IMR-90 (cell line): ENCODE data around the gene POLR3GL. TPM values are rescaled to one million over a fixed set of nuclear protein-coding genes. Genes with fewer than 3 reads are reported as not detected.

Source experiments
- ATAC-seq: fragments of 200-7000 bp; cut with Tn5 transposase; 2 replicates; pipeline ENCODE4 v1.9.1; 2020; ENCODE audit warnings: low read depth, mild to moderate bottlenecking, moderate library complexity
- BruUV-seq: library from RNA; stranded (reverse); fragments of 400-500 nt; replicated peaks from 2 replicates; lab custom pipeline; 2021; lab: Mats Ljungman, UMichigan
- CTCF ChIA-PET: fragments of 300-600 bp; formaldehyde crosslinking; extraction: SDS; loops from one replicate; lab custom pipeline; 2021; ENCODE audit warnings: antibody characterized with exemption; lab: Yijun Ruan, JAX
- POLR2A ChIA-PET: fragments of 300-600 bp; sonication (Branson Sonifier 250); formaldehyde crosslinking; loops from one replicate; lab custom pipeline; 2022; ENCODE audit warnings: antibody characterized with exemption; ENCODE audit not compliant: unreplicated experiment; lab: Charles Lee
- DNase-seq: peaks from one replicate; pipeline ENCODE4 v3.0.0; 2013
- H2AFZ ChIP-seq: replicated peaks from 2 replicates; pipeline ENCODE3; 2013; ENCODE audit warnings: low read length, mild to moderate bottlenecking; ENCODE audit not compliant: poor library complexity
- H2AK5ac ChIP-seq: 2 replicates; pipeline ENCODE4 v1.6.1; 2013; ENCODE audit warnings: low read depth, low read length, inconsistent platforms
- H2AK9ac ChIP-seq: replicated peaks from 2 replicates; pipeline ENCODE3; 2013; ENCODE audit warnings: mild to moderate bottlenecking, low read depth, low read length, moderate library complexity; ENCODE audit not compliant: poor library complexity
- H2BK120ac ChIP-seq: 2 replicates; pipeline ENCODE4 v1.6.1; 2013; ENCODE audit warnings: low read depth, low read length, inconsistent platforms
- H2BK15ac ChIP-seq: 3 replicates; pipeline ENCODE4 v1.6.1; 2013; ENCODE audit warnings: low read depth, low read length, inconsistent platforms
- H2BK20ac ChIP-seq: 2 replicates; pipeline ENCODE4 v1.6.1; 2013; ENCODE audit warnings: low read depth, mild to moderate bottlenecking, inconsistent platforms, low read length, moderate library complexity
- H2BK5ac ChIP-seq: 2 replicates; pipeline ENCODE4 v1.6.1; 2013; ENCODE audit warnings: mild to moderate bottlenecking, low read depth, low read length, inconsistent platforms; ENCODE audit not compliant: poor library complexity, severe bottlenecking
- H3K14ac ChIP-seq: replicated peaks from 2 replicates; pipeline ENCODE4 v1.6.1; 2013; ENCODE audit warnings: low read depth, low read length, inconsistent platforms
- H3K18ac ChIP-seq: 2 replicates; pipeline ENCODE4 v1.6.1; 2013; ENCODE audit warnings: low read depth, low read length, control low read depth
- H3K23ac ChIP-seq: 2 replicates; pipeline ENCODE4 v1.6.1; 2013; ENCODE audit warnings: low read depth, low read length, inconsistent platforms
- H3K27ac ChIP-seq: 2 replicates; pipeline ENCODE4 v1.5.1; 2013; ENCODE audit warnings: mild to moderate bottlenecking, control low read depth, low read length; ENCODE audit not compliant: insufficient read depth
- H3K27me3 ChIP-seq: 2 replicates; pipeline ENCODE4 v1.6.1; 2013; ENCODE audit warnings: low read length; ENCODE audit not compliant: control insufficient read depth, insufficient read depth
- H3K36me3 ChIP-seq: 2 replicates; pipeline ENCODE4 v1.6.1; 2013; ENCODE audit warnings: low read length, mixed read lengths; ENCODE audit not compliant: control insufficient read depth, insufficient read depth
- H3K4ac ChIP-seq: 2 replicates; pipeline ENCODE4 v1.6.1; 2013; ENCODE audit warnings: low read depth, low read length, inconsistent platforms
- H3K4me1 ChIP-seq: 2 replicates; pipeline ENCODE4 v1.6.1; 2013; ENCODE audit warnings: low read length, mixed read lengths; ENCODE audit not compliant: control insufficient read depth, insufficient read depth
- H3K4me2 ChIP-seq: 2 replicates; pipeline ENCODE4 v1.6.1; 2013; ENCODE audit warnings: low read depth, mild to moderate bottlenecking, control low read depth, low read length, moderate library complexity
- H3K4me3 ChIP-seq: 2 replicates; pipeline ENCODE4 v1.5.1; 2013; ENCODE audit warnings: low read depth, mild to moderate bottlenecking, control low read depth, low read length, moderate library complexity; ENCODE audit not compliant: insufficient read depth
- H3K56ac ChIP-seq: 2 replicates; pipeline ENCODE4 v1.6.1; 2013; ENCODE audit warnings: low read length, inconsistent platforms; ENCODE audit not compliant: insufficient read depth; ENCODE audit errors: extremely low read depth
- H3K79me1 ChIP-seq, 2 experiments: 2 replicates each; pipeline ENCODE4 v1.6.1; 2013; ENCODE audit warnings: low read length in 2 of 2, inconsistent platforms in 1 of 2, low read depth in 1 of 2
- H3K9ac ChIP-seq: 2 replicates; pipeline ENCODE4 v1.6.1; 2013; ENCODE audit warnings: low read depth, low read length, control low read depth
- H3K9me1 ChIP-seq: 2 replicates; pipeline ENCODE4 v1.6.1; 2013; ENCODE audit warnings: low read length, inconsistent platforms; ENCODE audit not compliant: insufficient read depth
- H3K9me3 ChIP-seq: 2 replicates; pipeline ENCODE4 v1.6.1; 2013; ENCODE audit warnings: low read length; ENCODE audit not compliant: control insufficient read depth, insufficient read depth
- H4K20me1 ChIP-seq: 2 replicates; pipeline ENCODE4 v1.6.1; 2013; ENCODE audit warnings: low read length, inconsistent platforms; ENCODE audit not compliant: insufficient read depth
- H4K5ac ChIP-seq: 2 replicates; pipeline ENCODE4 v1.6.1; 2013; ENCODE audit warnings: mild to moderate bottlenecking, low read depth, low read length, control low read depth
- H4K8ac ChIP-seq, 2 experiments: 2 replicates each; pipeline ENCODE4 v1.6.1; 2013; ENCODE audit warnings: low read depth in 2 of 2, low read length in 2 of 2, control low read depth in 1 of 2, inconsistent platforms in 1 of 2
- H4K91ac ChIP-seq: 2 replicates; pipeline ENCODE4 v1.6.1; 2013; ENCODE audit warnings: low read depth, low read length, inconsistent platforms; ENCODE audit not compliant: insufficient read depth
- BHLHE40 ChIP-seq: fragments of 150-350 bp; IDR thresholded peaks from 2 replicates; pipeline ENCODE4 v1.6.1; 2016; ENCODE audit warnings: mild to moderate bottlenecking, low read depth, low read length
- CEBPB ChIP-seq: IDR thresholded peaks from 2 replicates; pipeline ENCODE4 v1.6.1; 2012; ENCODE audit warnings: low read depth, low read length, improper control_type of control experiment
- CHD1 ChIP-seq: IDR thresholded peaks from 2 replicates; pipeline ENCODE4 v1.6.1; 2012; ENCODE audit warnings: low read depth, low read length, improper control_type of control experiment
- FOS ChIP-seq: fragments of 150-350 bp; IDR thresholded peaks from 2 replicates; pipeline ENCODE4 v1.6.1; 2016; ENCODE audit warnings: low read depth, low read length
- MAFK ChIP-seq: IDR thresholded peaks from 2 replicates; pipeline ENCODE4 v1.6.1; 2012; ENCODE audit warnings: low read depth, low read length, improper control_type of control experiment
- MAZ ChIP-seq: IDR thresholded peaks from 2 replicates; pipeline ENCODE4 v1.6.1; 2012; ENCODE audit warnings: low read depth, mild to moderate bottlenecking, low read length, improper control_type of control experiment, moderate library complexity, borderline replicate concordance
- MXI1 ChIP-seq: IDR thresholded peaks from 2 replicates; pipeline ENCODE4 v1.6.1; 2012; ENCODE audit warnings: low read depth, mild to moderate bottlenecking, low read length, moderate library complexity, borderline replicate concordance
- NFE2L2 ChIP-seq: fragments of 150-350 bp; IDR thresholded peaks from 2 replicates; pipeline ENCODE4 v1.6.1; 2016; ENCODE audit warnings: low read depth, mild to moderate bottlenecking, low read length
- POLR2A ChIP-seq: IDR thresholded peaks from 2 replicates; pipeline ENCODE4 v1.6.1; 2012; ENCODE audit warnings: mild to moderate bottlenecking, low read depth, low read length
- RAD21 ChIP-seq: IDR thresholded peaks from 2 replicates; pipeline ENCODE4 v1.6.1; 2012; ENCODE audit warnings: low read length, improper control_type of control experiment
- RCOR1 ChIP-seq: IDR thresholded peaks from 2 replicates; pipeline ENCODE4 v1.6.1; 2012; ENCODE audit warnings: mild to moderate bottlenecking, low read length, improper control_type of control experiment; ENCODE audit not compliant: insufficient replicate concordance
- RFX5 ChIP-seq: IDR thresholded peaks from 2 replicates; pipeline ENCODE4 v1.8.0; 2012; ENCODE audit warnings: low read depth, mild to moderate bottlenecking, low read length, moderate library complexity
- SMC3 ChIP-seq: fragments of 150-350 bp; IDR thresholded peaks from 2 replicates; pipeline ENCODE4 v1.6.1; 2016; ENCODE audit warnings: low read depth, mild to moderate bottlenecking, antibody characterized with exemption, low read length, moderate library complexity
- WGBS, 2 experiments: methylation state at CpG; one replicate each; pipeline versions ENCODE4 v1.1.5 to v1.1.7; 2013; ENCODE audit warnings: missing lambda C conversion rate in 2 of 2; ENCODE audit not compliant: insufficient read length in 1 of 2; ENCODE audit errors: extremely low coverage in 2 of 2; 5-methylcytosine and 5-hydroxymethylcytosine counted together
- dilution Hi-C: fragments of 300-500 bp; cut with HindIII; formaldehyde crosslinking; loops from one replicate; pipeline ENCODE4 v1.14.3; 2018; ENCODE audit warnings: low sequenced_read_pairs; ENCODE audit not compliant: unreplicated experiment
- in situ Hi-C: fragments of 300-500 bp; cut with MboI; formaldehyde crosslinking; loops from 3 replicates; pipeline ENCODE4 v1.14.3; 2019; ENCODE audit warnings: low sequenced_read_pairs, inconsistent platforms, mixed read lengths
- intact Hi-C: fragments of 100-400 bp; cut with micrococcal nuclease; formaldehyde crosslinking; loops from 2 replicates; pipeline ENCODE4 v1.10.0; 2022
- polyA plus RNA-seq, 3 experiments: library from polyadenylated mRNA; depleted of rRNA; stranded (reverse); fragments of >200 nt; gene quantifications; 2 replicates each; pipeline ENCODE4 v1.2.3, GENCODE V29; 2012; ENCODE audit warnings: low replicate concordance in 1 of 3
- total RNA-seq: library from RNA; depleted of rRNA; stranded (reverse); fragments of >200 nt; gene quantifications from 2 replicates; pipeline ENCODE4 v1.2.3, GENCODE V29; 2012
- TF ChIP-seq, protein P1 (sequence below): fragments of 150-350 bp; IDR thresholded peaks from 2 replicates; pipeline ENCODE4 v1.6.1; 2017; ENCODE audit warnings: mild to moderate bottlenecking, antibody characterized with exemption, low read length, low read depth
- TF ChIP-seq, protein P2 (sequence below): fragments of 150-350 bp; IDR thresholded peaks from 2 replicates; pipeline ENCODE4 v1.6.1; 2016; ENCODE audit warnings: low read depth, mild to moderate bottlenecking, low read length, moderate library complexity, borderline replicate concordance

The POLR3GL gene
- total and polyA plus RNA-seq, 2 of the 4 experiments (the other 2 are of a cell fraction): 7.9 to 16.3 TPM

GRCh38 chr1:145951526-145951925 is 13.0 kb upstream of the POLR3GL start:
- Histone ChIP-seq H3K4me3 (no peak overlapping the region), H3K9ac (no peak overlapping the region), H3K18ac (no peak overlapping the region), H4K20me1 (peaks cover 24% of the 10 kb centered on the region; the same call in 1 of the 2 replicates), H4K91ac (no peak overlapping the region), H2BK5ac (no peak overlapping the region), H3K27me3 (no peaks in the 10 kb centered on the region), H3K23ac (no peak overlapping the region), H2AK5ac (no peak overlapping the region), H2BK20ac (no peak overlapping the region), H4K5ac (no peak overlapping the region), H3K4ac (no peak overlapping the region), H3K9me3 (no peaks in the 10 kb centered on the region), H3K56ac (no peak overlapping the region), H3K14ac (no peak overlapping the region), H3K9me1 (peaks cover 18% of the 10 kb centered on the region), H3K27ac (no peak overlapping the region), H2BK120ac (no peak overlapping the region), H3K79me1 (peaks cover 39 to 82% of the 10 kb centered on the region in 2 experiments), H2AK9ac (no peak overlapping the region), H2AFZ (no peak overlapping the region), H3K4me2 (no peak overlapping the region), H3K36me3 (peaks cover 11% of the 10 kb centered on the region), H2BK15ac (no peak overlapping the region), H4K8ac (no peak overlapping the region), H3K4me1 (peaks cover 2% of the 10 kb centered on the region; the same call in 1 of the 2 replicates)
- no peak for ATAC-seq
- in situ Hi-C loops (no loop called here), intact Hi-C loops (loop anchor here (10.0 kb wide), 1 partner anchor 57 kb away; no protein-coding TSS in a partner anchor), dilution Hi-C loops (no loop called here)
- TF ChIP-seq, protein P1, sequence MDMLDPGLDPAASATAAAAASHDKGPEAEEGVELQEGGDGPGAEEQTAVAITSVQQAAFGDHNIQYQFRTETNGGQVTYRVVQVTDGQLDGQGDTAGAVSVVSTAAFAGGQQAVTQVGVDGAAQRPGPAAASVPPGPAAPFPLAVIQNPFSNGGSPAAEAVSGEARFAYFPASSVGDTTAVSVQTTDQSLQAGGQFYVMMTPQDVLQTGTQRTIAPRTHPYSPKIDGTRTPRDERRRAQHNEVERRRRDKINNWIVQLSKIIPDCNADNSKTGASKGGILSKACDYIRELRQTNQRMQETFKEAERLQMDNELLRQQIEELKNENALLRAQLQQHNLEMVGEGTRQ: no peak
- TF ChIP-seq FOS: no peak
- TF ChIP-seq POLR2A: no peak
- no peak for TF ChIP-seq MAZ
- no peak for TF ChIP-seq RAD21
- no peak for TF ChIP-seq CHD1
- TF ChIP-seq, protein P2, sequence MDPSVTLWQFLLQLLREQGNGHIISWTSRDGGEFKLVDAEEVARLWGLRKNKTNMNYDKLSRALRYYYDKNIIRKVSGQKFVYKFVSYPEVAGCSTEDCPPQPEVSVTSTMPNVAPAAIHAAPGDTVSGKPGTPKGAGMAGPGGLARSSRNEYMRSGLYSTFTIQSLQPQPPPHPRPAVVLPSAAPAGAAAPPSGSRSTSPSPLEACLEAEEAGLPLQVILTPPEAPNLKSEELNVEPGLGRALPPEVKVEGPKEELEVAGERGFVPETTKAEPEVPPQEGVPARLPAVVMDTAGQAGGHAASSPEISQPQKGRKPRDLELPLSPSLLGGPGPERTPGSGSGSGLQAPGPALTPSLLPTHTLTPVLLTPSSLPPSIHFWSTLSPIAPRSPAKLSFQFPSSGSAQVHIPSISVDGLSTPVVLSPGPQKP: no peak
- TF ChIP-seq MAFK: no peak
- no peak for TF ChIP-seq MXI1
- no peak for TF ChIP-seq SMC3
- no peak for TF ChIP-seq CEBPB
- no peak for TF ChIP-seq RFX5
- no peak for TF ChIP-seq RCOR1
- TF ChIP-seq BHLHE40: no peak
- TF ChIP-seq NFE2L2: no peak
- ChIA-PET CTCF (no interaction called here), POLR2A (no interaction called here)
- no CpG with 5 or more reads among the region's 1 CpG for WGBS, 2 experiments
- DNase-seq: no peak
- BruUV-seq: no TSS peak
